ENCODE measurements around the gene ZNF322.
"Not testable (repeated sequence)": the region's sequence is repeated elsewhere in the genome, so short reads cannot be mapped to it uniquely, and the experiment has no call there.

The ZNF322 gene

GRCh38 chr6:26659042-26659999, at the start of gene ZNF322:
Gene ZNF322 (minus strand): TSS chr6:26659746. CDS start chr6:26638553, 21,193 bp downstream.
- peak; percentile 88 for DNase-seq

- DNase-seq = not testable (repeated sequence)
These were observed 46.2 kb upstream of the ZNF322 start for GRCh38 chr6:26705780-26706179.

- not testable (repeated sequence) for DNase-seq
These were observed 45.8 kb upstream of the ZNF322 start for GRCh38 chr6:26705352-26705751.

GRCh38 chr6:26701023-26701747, 41.6 kb upstream of the ZNF322 start:
- not testable (repeated sequence) for DNase-seq

GRCh38 chr6:26697496-26697895, 38.0 kb upstream of the ZNF322 start:
- not testable (repeated sequence) for DNase-seq

GRCh38 chr6:26689324-26689947, 29.9 kb upstream of the ZNF322 start:
- DNase-seq = not testable (repeated sequence)

GRCh38 chr6:26682435-26683042, 23.0 kb upstream of the ZNF322 start:
- not testable (repeated sequence) for DNase-seq

- DNase-seq = not testable (repeated sequence)
These were observed 13.7 kb upstream of the ZNF322 start for GRCh38 chr6:26673287-26673686.

- not testable (repeated sequence) for DNase-seq
These were observed 11.0 kb upstream of the ZNF322 start for GRCh38 chr6:26670558-26670957.

- not testable (repeated sequence) for DNase-seq
These were observed 10.5 kb upstream of the ZNF322 start for GRCh38 chr6:26670003-26670402.

GRCh38 chr6:26660000-26660361, 435 bp upstream of the ZNF322 start:
- DNase-seq = no peak

- DNase-seq = no peak
These were observed 2.3 kb downstream of the ZNF322 start for GRCh38 chr6:26657256-26657655.

GRCh38 chr6:26653007-26653406, 6.5 kb downstream of the ZNF322 start:
- DNase-seq = no peak

GRCh38 chr6:26651133-26651781, 8.3 kb downstream of the ZNF322 start:
- no peak for DNase-seq

GRCh38 chr6:26646074-26646473, 13.5 kb downstream of the ZNF322 start:
- no peak for DNase-seq

- no peak for DNase-seq
These were observed 18.7 kb downstream of the ZNF322 start for GRCh38 chr6:26640806-26641205.

GRCh38 chr6:26629359-26629758, 30.2 kb downstream of the ZNF322 start:
- DNase-seq = no peak

- DNase-seq = no peak
These were observed 31.7 kb downstream of the ZNF322 start for GRCh38 chr6:26627843-26628242.

GRCh38 chr6:26624557-26624956, 35.0 kb downstream of the ZNF322 start:
- no peak for DNase-seq

- no peak for DNase-seq
These were observed 36.1 kb downstream of the ZNF322 start for GRCh38 chr6:26623339-26623859.

- DNase-seq = no peak
These were observed 45.6 kb downstream of the ZNF322 start for GRCh38 chr6:26613689-26614683.
